GM19023 (cell line): Measurements from ENCODE around the gene OR14C36.
"Not testable (repeated sequence)": the region's sequence is repeated elsewhere in the genome, so short reads cannot be mapped to it uniquely, and the experiment has no call there.

Experiments used
- ATAC-seq: cut with Tn5 transposase; IDR thresholded peaks from one replicate; pipeline ENCODE4 v1.9.1; 2021; ENCODE audit warnings: mild to moderate bottlenecking, moderate library complexity; ENCODE audit not compliant: unreplicated experiment

The OR14C36 gene, protein sequence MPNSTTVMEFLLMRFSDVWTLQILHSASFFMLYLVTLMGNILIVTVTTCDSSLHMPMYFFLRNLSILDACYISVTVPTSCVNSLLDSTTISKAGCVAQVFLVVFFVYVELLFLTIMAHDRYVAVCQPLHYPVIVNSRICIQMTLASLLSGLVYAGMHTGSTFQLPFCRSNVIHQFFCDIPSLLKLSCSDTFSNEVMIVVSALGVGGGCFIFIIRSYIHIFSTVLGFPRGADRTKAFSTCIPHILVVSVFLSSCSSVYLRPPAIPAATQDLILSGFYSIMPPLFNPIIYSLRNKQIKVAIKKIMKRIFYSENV

GRCh38 chr1:248348475-248348874 is at the start of gene OR14C36:
TSS of gene OR14C36 (plus strand) at chr1:248348775. CDS start at chr1:248348775, 0 bp downstream.
- ATAC-seq, result no peak

GRCh38 chr1:248303324-248303723 is 45.3 kb upstream of the OR14C36 start, which contains the start of gene OR2T12:
TSS of gene OR2T12 (minus strand) at chr1:248303424. CDS start at chr1:248295578, 7,846 bp downstream.
- no peak for ATAC-seq

- ATAC-seq, result not testable (repeated sequence)
Observed at GRCh38 chr1:248305672-248306071, 42.9 kb upstream of the OR14C36 start.

DNA sequence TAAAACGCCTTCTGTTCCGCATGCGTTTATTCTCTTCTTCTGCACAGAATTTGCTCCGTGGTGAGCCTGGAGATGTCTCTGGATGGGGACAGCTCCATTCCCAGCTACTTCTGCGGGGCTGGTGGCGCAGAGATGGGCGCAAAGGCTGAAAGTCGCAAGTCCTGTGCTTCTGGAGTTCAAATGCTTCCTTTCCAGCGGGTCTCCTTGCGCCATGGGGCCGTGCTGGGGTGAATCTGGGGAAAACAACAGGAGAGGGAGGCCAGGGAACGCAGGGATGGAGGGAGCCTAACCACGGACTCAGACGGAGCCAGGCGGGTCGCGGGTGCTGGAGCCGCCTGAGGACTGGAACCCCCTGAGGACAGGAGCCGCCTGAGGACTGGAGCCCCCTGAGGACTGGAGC is 42.5 kb upstream of the OR14C36 start:
- ATAC-seq, result no peak

DNA sequence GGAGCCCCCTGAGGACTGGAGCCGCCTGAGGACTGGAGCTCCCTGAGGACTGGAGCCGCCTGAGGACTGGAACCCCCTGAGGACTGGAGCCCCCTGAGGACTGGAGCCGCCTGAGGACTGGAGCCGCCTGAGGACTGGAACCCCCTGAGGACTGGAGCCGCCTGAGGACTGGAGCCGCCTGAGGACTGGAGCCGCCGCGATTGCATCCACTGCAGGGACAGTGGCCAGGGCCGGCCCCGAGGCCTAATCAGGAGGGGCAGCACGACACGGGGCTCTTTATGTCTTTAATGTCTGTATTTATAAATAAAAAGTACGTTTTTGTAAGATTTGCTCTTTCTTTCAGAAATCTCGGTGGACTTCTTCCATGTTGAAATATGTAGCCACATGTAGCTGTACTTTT is 41.8 kb upstream of the OR14C36 start:
- ATAC-seq, result not testable (repeated sequence)

- ATAC-seq, result no peak
Observed at GRCh38 chr1:248316796-248317195, 31.8 kb upstream of the OR14C36 start.

DNA sequence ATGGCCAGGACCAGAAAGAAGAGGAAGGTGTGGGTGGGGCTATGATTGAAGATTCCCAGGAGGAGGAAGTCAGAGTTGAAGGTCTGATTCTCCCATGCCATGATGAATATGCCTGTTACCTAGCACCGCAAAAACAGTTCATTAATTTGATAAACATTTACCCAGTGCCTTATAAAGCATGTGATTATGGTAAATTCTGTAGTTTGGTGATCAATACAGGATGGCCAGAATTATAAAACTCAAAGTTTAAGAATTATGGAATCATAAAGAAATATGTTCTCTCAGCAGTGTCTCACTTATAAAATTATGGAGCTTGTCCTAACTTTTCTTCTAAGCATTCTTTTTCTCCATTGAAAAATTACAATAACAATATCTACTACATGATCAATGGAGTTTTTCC is 24.1 kb upstream of the OR14C36 start, which contains the start of gene OR2M7:
OR2M7 (minus strand) TSS at position 101 of the 400 bp plus-strand sequence; CDS start at position 101, 0 bp downstream.
- ATAC-seq, result no peak

- ATAC-seq, result no peak
Observed at GRCh38 chr1:248343451-248343850, 5.1 kb upstream of the OR14C36 start.

DNA sequence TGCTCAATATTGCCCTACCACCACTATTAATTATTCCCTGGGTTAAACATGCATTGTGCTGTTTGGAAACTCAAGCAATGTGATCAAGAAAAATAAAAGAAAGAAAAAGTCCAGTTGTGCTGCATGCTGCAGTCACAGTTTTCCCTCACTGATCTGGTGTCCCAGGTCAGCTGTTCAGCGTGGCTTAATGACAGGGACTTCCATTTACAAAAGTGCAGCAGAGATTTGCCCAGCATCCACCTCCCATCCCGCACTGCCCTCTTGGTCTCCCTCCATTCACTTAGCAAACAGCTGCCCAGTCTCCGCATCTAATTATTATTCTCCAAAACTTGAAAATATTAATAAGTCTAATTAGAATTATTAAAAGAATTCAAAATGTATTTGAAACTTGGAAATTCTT is 10.8 kb downstream of the OR14C36 start:
- no peak for ATAC-seq

DNA sequence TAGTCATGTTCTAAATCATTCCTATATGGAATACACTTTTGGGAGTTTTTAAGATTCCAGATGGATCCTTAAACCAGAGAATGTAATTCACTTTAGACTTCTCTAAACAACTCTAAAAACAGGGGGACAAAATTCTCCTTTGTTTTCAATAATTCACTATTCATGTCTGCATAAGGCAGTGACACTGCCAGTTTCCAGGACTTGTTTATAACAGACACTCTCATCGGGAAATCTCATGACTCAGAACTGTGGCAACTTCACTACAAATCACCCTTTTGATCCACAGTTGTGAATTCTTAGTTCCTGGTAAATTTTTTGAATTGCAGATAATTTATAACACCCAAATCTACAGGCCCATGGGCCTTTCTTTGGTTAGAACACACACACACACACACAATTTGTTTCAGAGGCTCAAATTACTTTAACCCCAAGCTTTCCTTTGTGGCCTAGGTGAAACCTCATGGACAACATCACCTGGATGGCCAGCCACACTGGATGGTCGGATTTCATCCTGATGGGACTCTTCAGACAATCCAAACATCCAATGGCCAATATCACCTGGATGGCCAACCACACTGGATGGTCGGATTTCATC is 12.6 kb downstream of the OR14C36 start, which contains the start of gene OR2T4:
OR2T4 (plus strand) TSS at position 545 of the 595 bp plus-strand sequence; CDS start at position 545, 0 bp downstream.
- no peak for ATAC-seq

DNA sequence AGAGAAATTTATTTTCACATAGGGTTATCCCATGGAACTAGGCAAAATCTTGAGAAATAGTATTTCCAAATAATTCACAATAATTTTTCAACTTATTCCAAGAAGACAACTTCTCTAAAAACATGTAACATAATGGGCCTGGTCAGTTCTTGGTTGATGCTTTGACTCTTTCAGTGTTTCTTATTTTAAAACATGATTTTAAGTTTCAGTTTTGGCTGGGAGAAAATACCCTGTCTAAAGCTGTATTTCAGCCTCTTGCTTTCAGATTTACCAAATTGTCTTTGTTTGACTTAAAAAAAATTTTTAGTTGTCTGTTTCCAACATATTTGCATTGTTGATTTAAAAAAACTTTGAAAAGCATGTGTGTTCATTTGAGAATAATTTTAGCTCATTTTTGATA is 18.0 kb downstream of the OR14C36 start:
- ATAC-seq, result no peak

GRCh38 chr1:248372394-248372793 is 23.8 kb downstream of the OR14C36 start:
- ATAC-seq, result no peak

DNA sequence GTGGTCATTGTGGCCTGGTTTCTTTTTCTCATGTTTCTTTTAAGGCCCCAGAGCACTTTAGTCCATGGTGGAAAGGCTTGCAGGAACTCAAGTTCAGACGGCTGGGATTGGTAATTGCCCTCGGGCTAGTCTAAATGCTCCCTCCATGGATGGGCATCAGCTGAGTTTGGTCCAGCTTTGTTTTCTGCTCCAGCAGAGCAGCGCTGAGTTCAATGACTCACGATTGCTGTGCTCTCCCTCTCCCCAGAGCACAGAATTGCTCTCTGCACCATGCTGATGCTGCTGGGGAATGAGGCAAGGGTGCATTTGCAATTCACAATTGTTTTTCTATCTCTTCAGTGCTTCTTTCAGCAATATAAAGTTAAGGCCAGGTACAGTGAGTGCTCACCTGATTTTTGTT is 25.2 kb downstream of the OR14C36 start:
- no peak for ATAC-seq

DNA sequence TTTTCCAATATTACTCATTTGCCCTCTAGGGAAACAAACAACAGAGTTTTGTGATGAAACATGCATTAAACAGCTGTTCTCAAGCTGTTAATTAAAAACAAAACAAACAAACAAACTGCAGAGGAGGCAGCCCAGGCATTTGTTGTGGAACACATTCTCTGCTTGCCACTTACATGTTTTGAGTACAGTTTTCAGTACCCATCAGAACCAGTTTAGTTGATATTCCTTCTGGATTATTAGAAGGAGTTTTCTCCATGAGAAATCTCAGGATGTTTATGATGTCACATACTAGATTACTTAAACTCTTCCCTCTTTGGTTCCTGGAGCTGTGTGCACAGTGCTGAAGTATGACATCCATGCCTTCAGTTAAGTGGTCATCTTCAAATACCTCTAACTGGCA is 26.9 kb downstream of the OR14C36 start, which contains the start of gene OR2T6:
OR2T6 (plus strand) TSS at position 301 of the 400 bp plus-strand sequence. CDS start 11,863 bp downstream, outside the sequence.
- ATAC-seq, result no peak

DNA sequence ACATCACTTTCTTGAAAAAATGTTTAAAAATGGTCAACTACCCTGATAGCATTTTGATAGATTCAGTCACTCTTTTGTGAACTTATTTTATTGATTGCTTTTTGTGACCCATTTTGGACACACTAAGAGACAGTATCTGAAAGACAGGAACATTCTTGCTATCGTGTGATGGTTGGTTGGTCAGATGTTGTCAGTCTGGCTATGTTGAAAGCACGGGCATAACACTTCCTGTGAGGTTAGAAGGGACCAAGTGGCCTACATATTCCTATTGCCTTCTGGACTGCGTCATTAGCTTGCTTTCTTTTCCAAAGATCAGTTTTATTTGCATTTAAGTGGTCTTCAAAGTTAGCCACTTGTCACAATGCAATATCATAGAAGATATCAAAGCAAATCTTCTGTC is 28.3 kb downstream of the OR14C36 start:
- no peak for ATAC-seq

DNA sequence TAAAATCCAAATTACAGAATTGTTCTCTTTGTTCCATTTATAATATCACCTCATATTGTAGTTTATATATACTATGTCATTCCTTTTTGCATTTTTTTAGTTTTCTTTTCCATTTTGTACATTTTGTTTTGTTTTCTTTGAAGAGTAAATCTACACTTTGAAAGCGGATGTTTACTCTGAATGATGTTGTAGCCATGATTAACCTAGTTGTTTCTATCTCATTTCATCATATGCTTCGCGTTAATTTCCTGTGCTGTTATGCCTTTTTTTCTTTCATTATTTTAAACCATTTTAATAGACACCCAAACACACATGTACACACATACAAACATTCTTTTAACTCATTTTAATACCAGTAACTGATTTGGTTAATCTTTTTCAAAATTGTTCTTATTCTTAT is 32.3 kb downstream of the OR14C36 start:
- no peak for ATAC-seq

DNA sequence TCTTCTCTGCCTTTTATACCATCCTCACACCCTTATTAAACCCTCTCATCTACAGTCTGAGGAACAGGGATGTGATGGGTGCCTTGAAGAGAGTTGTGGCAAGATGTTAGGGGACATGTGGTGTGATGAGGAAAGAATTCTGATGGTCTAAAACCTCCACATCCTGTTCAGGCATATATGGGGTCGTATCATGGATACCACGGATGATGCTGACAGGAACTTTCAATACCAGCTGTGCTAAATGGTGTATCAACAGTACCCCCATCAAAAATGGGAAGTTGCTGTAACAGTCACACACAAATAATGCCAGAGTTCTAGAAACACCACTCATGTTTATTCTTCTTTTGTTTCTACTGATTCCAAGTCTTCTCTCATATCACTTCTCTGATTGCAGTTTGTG is 39.9 kb downstream of the OR14C36 start:
- no peak for ATAC-seq

- ATAC-seq, result no peak
Observed at GRCh38 chr1:248393050-248393449, 44.5 kb downstream of the OR14C36 start.
